ENCODE data around the gene RAB30.

RAB30 gene

DNA sequence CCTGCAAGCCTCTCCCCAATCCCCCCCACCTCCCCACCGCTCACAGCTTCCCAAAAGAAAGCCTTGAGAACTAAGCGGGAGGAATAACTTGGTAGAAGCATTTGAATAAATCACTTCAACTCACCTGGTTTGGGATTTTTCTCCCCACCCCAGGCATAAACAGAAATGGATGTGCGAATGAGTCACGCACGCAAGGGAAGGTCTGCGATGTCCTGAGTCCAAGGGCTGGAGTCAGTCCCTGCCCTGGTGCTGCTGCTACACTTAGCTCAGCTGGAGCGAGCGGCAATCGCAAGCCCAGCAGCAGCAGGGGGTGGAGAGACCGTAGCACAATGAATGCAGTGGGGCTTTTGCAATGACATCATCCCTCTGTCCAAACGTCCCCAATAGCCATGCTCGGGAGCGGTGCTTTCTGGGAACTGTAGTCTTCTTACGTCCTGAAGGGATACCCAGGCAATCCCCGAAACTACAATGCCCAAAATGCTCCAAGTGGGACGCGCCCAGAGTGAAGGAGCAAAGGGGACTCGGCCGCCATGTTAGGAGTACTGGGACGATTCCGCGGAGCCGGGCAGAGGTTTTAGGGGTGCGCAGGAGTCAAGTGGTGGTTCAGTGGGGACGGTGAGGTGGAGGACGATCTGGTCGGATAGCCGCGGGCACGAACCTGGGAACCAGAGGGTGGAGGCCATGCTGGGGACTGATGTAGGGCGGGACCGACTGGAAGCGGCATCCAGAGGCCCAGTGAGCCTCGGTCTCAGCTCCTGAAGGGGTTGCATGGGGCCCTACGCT, at the start of gene RAB30:
TSS of gene RAB30 (minus strand) at position 331 of the 783 bp plus-strand sequence. CDS start 74,581 bp downstream, outside the sequence.
- DNase-seq, result peak; percentile 98 to 100

DNA sequence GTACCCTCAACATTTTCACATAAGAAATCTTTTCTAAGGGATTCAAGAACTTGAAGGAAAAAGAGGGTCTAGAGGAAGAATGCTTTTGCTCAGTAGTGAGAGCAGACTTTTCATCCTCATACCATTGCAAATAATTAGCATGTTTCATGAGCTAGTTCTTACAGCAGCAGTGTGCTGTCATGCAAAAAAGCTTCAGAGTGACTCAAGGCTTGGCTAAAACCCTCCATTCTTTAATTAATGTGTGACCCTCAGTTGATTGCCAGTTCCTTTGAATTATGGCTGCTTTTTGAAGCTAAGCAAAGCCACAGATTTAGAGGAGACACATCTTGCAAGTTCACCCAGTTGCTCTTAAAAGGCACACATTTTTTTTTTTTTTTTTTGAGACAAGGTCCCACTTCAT, 48.6 kb upstream of the RAB30 start:
- no peak for DNase-seq

DNA sequence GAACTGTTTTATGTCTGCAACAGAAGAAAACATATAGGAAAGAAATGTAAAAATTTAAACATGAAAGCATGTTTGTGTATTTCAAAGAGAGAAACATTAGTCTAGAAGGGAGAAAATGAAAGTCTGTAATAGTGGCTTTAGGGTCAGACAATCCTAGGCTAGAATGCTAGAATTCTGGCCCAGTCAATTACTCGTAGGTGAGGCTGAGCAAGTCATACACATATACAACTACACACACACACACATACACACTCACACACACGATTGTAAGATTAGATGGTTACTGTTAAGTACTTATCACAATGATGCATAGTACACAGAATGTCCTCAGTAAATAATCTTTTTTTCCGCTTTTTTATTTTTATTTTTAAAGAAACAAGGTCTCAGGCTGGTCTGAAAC, 47.5 kb upstream of the RAB30 start:
- DNase-seq, result no peak

DNA sequence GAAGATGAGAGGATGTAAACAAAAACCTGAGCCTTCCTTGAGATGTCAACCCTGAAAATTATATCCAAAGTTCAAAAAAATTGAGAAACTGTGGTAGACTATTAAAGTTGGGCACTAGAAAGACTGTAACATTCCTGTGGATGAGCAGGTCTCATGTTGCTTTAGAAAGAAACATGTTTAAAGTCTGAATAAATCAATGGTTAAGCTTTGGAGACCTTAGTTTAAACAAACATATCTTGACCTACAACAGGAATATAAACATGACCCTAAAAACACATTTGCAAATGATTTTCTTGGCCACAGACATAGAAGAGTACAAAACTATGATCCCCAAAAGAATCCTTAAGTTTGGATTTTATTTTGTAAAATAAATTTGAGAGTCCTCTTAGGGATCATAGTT, 47.1 kb upstream of the RAB30 start:
- no peak for DNase-seq

DNA sequence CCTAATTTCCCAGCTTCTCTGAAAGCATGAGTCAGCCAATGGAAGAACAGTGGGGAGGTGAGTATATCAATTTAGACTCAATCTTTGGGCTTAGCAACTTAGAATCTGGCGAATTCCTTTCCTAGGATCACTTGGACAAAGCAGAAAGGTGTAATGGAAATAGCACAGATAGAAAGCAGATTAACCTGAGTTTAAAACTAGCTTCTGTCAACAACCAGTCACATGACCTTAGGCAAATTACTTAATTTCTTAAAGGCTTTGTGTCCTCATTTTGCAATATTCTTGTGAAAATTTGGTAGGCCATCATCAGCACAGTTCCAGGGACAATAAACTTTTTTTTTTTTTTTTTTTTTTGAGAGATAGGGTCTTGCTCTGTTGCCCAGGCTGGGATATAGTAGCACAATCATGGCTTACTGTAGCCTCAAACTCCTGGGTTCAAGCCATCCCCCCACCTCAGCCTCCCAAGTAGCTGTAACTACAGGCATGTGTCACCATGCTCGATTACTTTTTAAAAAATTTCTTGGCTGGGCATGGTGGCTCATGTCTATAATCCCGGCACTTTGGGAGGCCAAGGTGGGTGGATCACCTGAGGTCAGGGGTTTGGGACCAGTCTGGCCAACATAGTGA, 44.4 kb upstream of the RAB30 start:
- DNase-seq, result no peak

DNA sequence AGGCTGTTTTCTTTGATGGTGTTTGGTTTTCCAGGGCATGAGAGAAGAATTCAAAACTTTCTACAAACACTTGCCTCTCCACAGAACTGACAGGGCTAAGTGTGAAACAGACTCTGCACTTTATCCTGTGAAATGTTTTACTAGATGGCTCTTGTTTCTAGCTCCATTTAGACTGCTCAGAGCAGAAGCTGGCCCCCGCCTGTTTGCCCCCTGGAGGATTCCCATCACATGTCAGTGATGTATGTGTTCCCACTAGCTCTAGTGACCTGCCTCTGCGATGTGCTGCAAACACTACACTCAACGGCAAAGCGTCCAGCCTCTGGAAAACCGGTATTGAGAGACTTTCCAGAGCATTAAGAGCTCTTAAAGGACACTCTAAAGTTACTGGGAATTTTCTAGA, 43.9 kb upstream of the RAB30 start:
- DNase-seq, result no peak

DNA sequence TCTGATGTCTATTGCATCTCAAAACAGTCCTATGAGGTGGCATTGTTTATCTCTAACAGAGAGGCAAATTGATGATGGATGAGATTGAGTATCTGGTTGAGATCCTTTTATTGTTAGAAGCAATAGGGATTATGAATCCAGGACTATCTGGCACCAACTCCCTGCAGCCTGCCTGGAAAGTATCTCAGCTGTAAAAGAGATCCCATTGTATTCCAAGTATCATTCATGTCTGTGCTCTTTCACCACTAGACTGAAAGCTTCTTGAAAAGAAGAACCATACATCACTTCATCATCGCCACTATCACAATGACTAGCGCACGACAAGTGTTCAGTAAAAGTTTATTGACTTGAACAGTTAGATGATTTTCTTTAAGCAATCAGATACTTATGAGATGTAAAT, 43.3 kb upstream of the RAB30 start:
- no peak for DNase-seq

- no peak for DNase-seq
These were observed 41.2 kb upstream of the RAB30 start for GRCh38 chr11:83112886-83113285.

DNA sequence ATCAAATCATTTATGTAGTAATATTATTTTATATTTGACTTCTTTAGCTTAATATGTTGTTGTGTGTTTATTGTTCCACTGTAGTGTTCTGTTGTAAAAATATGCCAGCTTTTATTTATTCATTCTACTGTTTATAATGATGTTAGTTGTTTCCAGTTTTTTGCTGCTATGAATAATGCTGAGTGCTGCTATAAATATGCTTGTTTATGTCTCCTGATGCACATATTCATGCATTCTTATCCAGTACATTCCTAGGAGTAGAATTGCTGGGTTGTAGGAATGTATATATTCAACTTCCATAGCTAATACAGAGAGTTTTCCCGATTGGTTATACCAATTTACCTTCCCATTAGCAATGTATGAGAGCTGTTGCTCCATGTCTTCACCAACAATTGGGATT, 33.5 kb upstream of the RAB30 start:
- DNase-seq, result no peak

DNA sequence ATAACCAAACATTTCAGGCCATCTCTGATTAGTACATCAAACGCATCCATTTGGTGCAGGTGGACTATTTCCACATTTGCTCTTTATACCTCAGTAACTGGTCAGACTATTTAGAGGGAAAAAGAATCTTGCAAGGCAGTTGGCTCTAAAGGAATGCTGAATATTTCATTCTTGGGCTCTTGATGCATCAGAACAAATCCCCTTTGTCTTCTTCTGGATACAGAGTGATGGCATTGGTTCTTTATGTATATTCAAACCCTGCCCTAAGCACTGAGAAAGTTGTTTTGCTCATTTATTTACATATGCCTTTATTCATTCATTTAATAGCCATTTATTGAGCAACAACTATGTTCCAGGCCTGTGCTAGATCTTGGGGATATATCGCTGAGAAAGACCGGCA, 31.1 kb upstream of the RAB30 start:
- no peak for DNase-seq

DNA sequence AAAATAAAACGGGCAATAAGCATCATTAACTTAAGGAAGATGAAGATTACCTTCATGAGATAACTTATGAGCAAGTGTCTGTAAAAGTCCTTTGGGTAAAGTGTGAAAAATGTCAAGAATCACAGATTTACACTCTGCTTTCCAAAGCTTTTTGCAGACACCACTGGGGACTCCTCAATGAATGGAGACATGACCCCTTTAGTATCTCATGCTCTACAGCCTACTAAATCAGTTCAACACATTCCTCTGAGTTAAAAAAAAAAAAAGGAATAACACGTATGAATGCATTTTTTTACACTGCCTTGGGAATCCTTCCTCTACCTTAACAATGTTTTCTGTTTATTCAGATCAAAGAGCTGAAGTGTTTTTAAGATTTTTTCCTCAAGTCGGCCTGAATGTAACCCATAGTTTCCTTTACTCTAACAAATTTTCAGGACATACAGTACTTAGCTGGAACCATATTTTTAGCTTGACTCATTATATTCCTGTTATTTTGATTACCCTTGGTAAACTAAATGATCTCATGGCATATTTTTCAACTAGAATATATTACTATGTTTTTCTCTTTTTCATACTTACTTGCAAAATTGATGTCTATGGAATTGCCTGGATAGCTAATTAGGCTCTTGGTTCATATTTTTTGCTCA, 25.9 kb upstream of the RAB30 start:
- no peak for DNase-seq

GRCh38 chr11:83093634-83094033, 21.9 kb upstream of the RAB30 start:
- no peak for DNase-seq

DNA sequence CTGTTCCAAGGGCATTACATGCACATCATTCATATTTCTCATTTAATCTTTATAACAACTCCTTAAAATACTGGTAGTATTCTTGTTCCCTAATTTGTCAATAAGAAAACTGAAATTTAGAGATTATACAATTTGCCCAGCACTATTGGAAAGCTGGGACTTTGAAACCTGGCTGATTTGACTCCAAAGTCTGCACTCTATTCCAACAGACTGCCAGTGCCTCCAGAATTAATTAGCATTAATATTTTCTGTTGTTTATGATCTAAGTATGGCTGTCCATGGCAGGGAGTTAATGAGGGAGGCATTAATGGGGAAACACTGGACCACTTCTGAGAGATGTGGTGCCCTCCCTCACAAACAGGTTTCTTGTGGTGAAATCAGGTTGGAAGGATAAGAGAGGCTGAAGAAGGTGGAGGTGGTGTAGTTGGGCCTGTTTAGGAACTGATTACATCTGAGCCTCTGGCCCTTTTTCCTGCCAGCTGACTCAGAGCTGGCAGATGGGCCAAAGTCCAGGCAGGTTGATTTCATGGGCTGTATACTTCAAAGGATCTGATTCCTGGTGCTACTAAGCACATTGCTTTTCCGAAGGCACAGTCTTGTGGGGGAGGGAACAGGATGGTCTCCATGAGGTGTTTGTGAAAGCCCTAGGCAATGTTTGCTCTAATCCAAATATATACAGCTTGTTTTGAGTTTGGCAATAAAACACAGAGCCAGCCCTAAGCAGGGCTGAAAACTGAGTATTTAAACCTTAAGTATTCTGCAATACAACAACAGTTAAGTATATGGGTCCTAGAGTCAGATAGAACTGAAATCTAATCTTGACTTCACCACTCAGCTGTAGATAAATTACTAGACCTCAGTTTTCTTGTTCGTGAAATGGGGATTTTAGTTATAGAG, 21.0 kb upstream of the RAB30 start:
- peak; percentile 4 to 46 for DNase-seq

DNA sequence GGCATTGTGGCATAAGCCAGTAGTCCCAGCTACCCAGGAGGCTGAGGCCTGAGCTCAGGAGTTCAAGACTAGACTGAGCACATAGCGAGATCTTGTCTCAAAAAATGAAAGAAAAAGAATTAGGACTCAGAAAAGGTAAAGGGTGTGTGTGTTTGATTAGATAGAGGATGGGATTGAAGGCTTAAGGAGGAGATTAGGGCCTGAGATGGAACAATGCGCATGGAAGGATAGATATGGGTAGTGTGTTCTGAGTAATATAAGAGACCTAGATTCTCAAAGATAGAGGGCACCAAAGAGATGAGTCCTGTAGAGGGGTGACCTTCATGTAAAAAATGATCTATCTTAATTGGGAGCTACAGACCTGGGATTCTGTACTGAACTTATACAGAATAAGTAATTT, 17.3 kb upstream of the RAB30 start:
- no peak for DNase-seq

DNA sequence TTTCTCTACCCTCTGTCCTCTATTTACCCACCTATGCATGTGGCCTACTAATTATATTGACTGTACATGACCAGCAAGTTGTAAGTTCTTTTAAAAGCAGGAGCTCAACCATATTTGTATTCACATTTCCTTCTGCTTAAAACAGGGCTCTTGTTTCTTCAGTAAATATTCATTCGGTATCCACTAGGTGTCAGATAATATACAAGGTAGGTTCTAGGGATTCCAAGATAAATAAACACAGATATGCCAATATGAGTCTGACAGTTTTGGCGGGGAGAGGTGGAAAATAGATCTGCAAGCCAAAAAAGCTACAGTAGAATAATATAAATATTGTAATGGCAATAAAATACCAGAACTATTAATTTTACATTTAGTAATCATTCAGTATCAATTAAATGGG, 15.3 kb upstream of the RAB30 start:
- DNase-seq, result peak; percentile 45 to 83

- DNase-seq, result no peak
These were observed 8.1 kb upstream of the RAB30 start for GRCh38 chr11:83079820-83080219.

- no peak for DNase-seq
These were observed 6.6 kb upstream of the RAB30 start for GRCh38 chr11:83078269-83078668.

GRCh38 chr11:83073884-83074283, 2.2 kb upstream of the RAB30 start:
- no peak for DNase-seq

DNA sequence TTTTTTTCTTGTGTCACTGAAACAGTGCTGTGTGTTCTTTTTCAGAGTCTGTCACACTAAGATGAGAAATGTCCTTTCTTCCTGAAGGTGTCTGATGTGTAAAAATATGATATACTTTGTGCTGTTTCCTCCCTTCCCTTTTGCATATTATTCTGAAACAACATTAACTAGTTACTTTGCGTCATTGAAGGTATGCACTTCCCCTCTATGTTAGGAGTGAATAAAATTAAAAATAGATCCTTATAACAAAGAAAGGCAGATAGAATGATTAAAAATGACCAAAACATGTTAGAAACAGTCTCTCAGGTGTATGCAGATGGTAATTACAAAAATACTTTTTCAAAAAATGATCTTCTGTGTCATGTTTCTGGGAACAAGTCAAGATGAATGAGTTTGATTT, 1.6 kb upstream of the RAB30 start:
- no peak for DNase-seq

GRCh38 chr11:83072350-83073242, 899 bp upstream of the RAB30 start:
- DNase-seq, result no peak

- peak in 1 of 2 experiments; percentile 64 for DNase-seq
These were observed 748 bp downstream of the RAB30 start for GRCh38 chr11:83070731-83071566.

All from NCI-H2081 (cell line).